OCI-LY7 (cell line): ENCODE results near the gene DRG2. TPM values are rescaled to one million over a fixed set of nuclear protein-coding genes. Genes with fewer than 3 reads are reported as not detected.

ENCODE experiments used
- BruUV-seq: library from RNA; stranded (reverse); fragments of 400-500 nt; replicated peaks from 2 replicates; lab custom pipeline; 2021; lab: Mats Ljungman, UMichigan
- CTCF ChIA-PET: fragments of 300-600 bp; sonication (Branson Sonifier 250); formaldehyde crosslinking; loops from one replicate; lab custom pipeline; 2022; ENCODE audit warnings: antibody characterized with exemption; ENCODE audit not compliant: unreplicated experiment; lab: Charles Lee
- POLR2A ChIA-PET: fragments of 300-600 bp; sonication (Branson Sonifier 250); formaldehyde crosslinking; loops from one replicate; lab custom pipeline; 2022; ENCODE audit warnings: antibody characterized with exemption; lab: Charles Lee
- DNase-seq: peaks from one replicate; pipeline ENCODE4 v3.0.0-alpha.2; 2015; ENCODE audit warnings: low spot score
- H2AFZ ChIP-seq: fragments of 200-600 bp; sonication (generic), shearing (Covaris generic); 2 replicates; pipeline ENCODE4 v1.6.1; 2014; ENCODE audit warnings: mild to moderate bottlenecking, antibody characterized with exemption, low read length, moderate library complexity
- H3K27ac ChIP-seq: fragments of 200-600 bp; sonication (generic); 2 replicates; pipeline ENCODE4 v1.5.1; 2014; ENCODE audit warnings: mixed run types, low read depth, mild to moderate bottlenecking, moderate library complexity, low read length, inconsistent platforms; ENCODE audit not compliant: poor library complexity, severe bottlenecking
- H3K36me3 ChIP-seq: fragments of 200-600 bp; sonication (generic); 2 replicates; pipeline ENCODE4 v1.6.1; 2014; ENCODE audit warnings: mild to moderate bottlenecking, antibody characterized with exemption, low read length, moderate library complexity, mixed read lengths; ENCODE audit not compliant: insufficient read depth
- H3K4me1 ChIP-seq: fragments of 200-600 bp; sonication (generic); 2 replicates; pipeline ENCODE4 v1.5.1; 2014; ENCODE audit warnings: mild to moderate bottlenecking, low read length; ENCODE audit not compliant: insufficient read depth, poor library complexity, severe bottlenecking
- H3K4me2 ChIP-seq: fragments of 200-600 bp; sonication (generic); 2 replicates; pipeline ENCODE4 v1.6.1; 2014; ENCODE audit warnings: mild to moderate bottlenecking, low read length
- H3K4me3 ChIP-seq: fragments of 200-600 bp; sonication (generic); 2 replicates; pipeline ENCODE4 v1.5.1; 2014; ENCODE audit warnings: mild to moderate bottlenecking, low read depth, low read length; ENCODE audit not compliant: poor library complexity, severe bottlenecking
- H3K79me2 ChIP-seq: fragments of 200-600 bp; sonication (generic); 2 replicates; pipeline ENCODE4 v1.6.1; 2016; ENCODE audit warnings: low read depth, mild to moderate bottlenecking, low read length, moderate library complexity, mixed read lengths; ENCODE audit not compliant: insufficient read depth
- H3K9me2 ChIP-seq: fragments of 200-600 bp; sonication (generic); 2 replicates; pipeline ENCODE4 v1.6.1; 2016; ENCODE audit warnings: mild to moderate bottlenecking, low read length, mixed read lengths; ENCODE audit not compliant: insufficient read depth
- H3K9me3 ChIP-seq: fragments of 200-600 bp; sonication (generic); 2 replicates; pipeline ENCODE4 v1.6.1; 2014; ENCODE audit warnings: mild to moderate bottlenecking, mixed run types, low read length, mixed read lengths
- H4K20me1 ChIP-seq: fragments of 200-600 bp; sonication (generic); 2 replicates; pipeline ENCODE4 v1.6.1; 2014; ENCODE audit warnings: mild to moderate bottlenecking, antibody characterized with exemption, low read length, moderate library complexity, mixed read lengths; ENCODE audit not compliant: insufficient read depth
- CTCF ChIP-seq: fragments of 200-600 bp; sonication (generic); conservative IDR thresholded peaks from 2 replicates; pipeline ENCODE4 v1.5.1; 2014; ENCODE audit warnings: mild to moderate bottlenecking, antibody characterized with exemption, low read length, moderate library complexity, mixed read lengths
- EZH2phosphoT487 ChIP-seq: fragments of 200-600 bp; sonication (generic); IDR thresholded peaks from 2 replicates; pipeline ENCODE4 v1.6.1; 2018; ENCODE audit warnings: low read depth, borderline replicate concordance, mild to moderate bottlenecking, mixed run types, antibody characterized with exemption, low read length, moderate library complexity, mixed read lengths
- intact Hi-C: fragments of 100-400 bp; cut with micrococcal nuclease; formaldehyde crosslinking; loops from one replicate; pipeline ENCODE4 v1.10.0; 2022; ENCODE audit not compliant: unreplicated experiment
- total RNA-seq, 2 experiments: library from RNA; depleted of rRNA in 1 of 2; stranded (reverse); fragments of >200 nt in 1 of 2; shearing (Covaris generic) in 1 of 2; gene quantifications; 2 replicates each; pipeline ENCODE4 v1.2.3, GENCODE V29; 2014 to 2022

Gene DRG2
- total RNA-seq, 2 experiments from 2014 or later: 60.4 to 62.6 TPM

- Histone ChIP-seq H3K9me2 (no peaks in the 10 kb centered on the region), H3K36me3 (no peaks in the 10 kb centered on the region), H3K79me2 (no peaks in the 10 kb centered on the region), H2AFZ (no peak overlapping the region), H4K20me1 (no peaks in the 10 kb centered on the region), H3K4me1 (no peaks in the 10 kb centered on the region), H3K4me2 (no peak overlapping the region), H3K9me3 (no peaks in the 10 kb centered on the region), H3K27ac (no peak overlapping the region), H3K4me3 (no peak overlapping the region)
- peak; percentile 26 for DNase-seq
- peak; percentile 64 for TF ChIP-seq CTCF
- TF ChIP-seq EZH2phosphoT487: no peak
- ChIA-PET POLR2A (no interaction called here), CTCF (no interaction called here)
- BruUV-seq: no TSS peak
- intact Hi-C loops: no loop called here
Measured at GRCh38 chr17:18143044-18143936, 55.5 kb downstream of the DRG2 start.

- Histone ChIP-seq H2AFZ (no peak overlapping the region), H3K4me2 (no peak overlapping the region), H3K4me3 (no peak overlapping the region), H3K36me3 (no peaks in the 10 kb centered on the region), H3K79me2 (no peaks in the 10 kb centered on the region), H3K27ac (no peak overlapping the region), H3K9me3 (no peaks in the 10 kb centered on the region), H3K9me2 (no peaks in the 10 kb centered on the region), H3K4me1 (no peaks in the 10 kb centered on the region), H4K20me1 (no peaks in the 10 kb centered on the region)
- no peak for TF ChIP-seq CTCF
- TF ChIP-seq EZH2phosphoT487: no peak
- DNase-seq: no peak
- CTCF ChIA-PET: no interaction called here
- intact Hi-C loops: no loop called here
- no TSS peak for BruUV-seq
- POLR2A ChIA-PET: no interaction called here
Measured at GRCh38 chr17:18144261-18144660, 56.5 kb downstream of the DRG2 start.

- no peaks in the 10 kb centered on the region for H3K9me2 ChIP-seq
- DNase-seq: no peak
- intact Hi-C loops: no loop called here
- H3K4me1 ChIP-seq: no peaks in the 10 kb centered on the region
- CTCF ChIA-PET: no interaction called here
- H3K4me2 ChIP-seq: no peak overlapping the region
- no peaks in the 10 kb centered on the region for H3K79me2 ChIP-seq
- H4K20me1 ChIP-seq: no peaks in the 10 kb centered on the region
- BruUV-seq: no TSS peak
- no peaks in the 10 kb centered on the region for H3K9me3 ChIP-seq
- TF ChIP-seq EZH2phosphoT487: no peak
- no peak overlapping the region for H2AFZ ChIP-seq
- H3K36me3 ChIP-seq: no peaks in the 10 kb centered on the region
- H3K4me3 ChIP-seq: no peak overlapping the region
- no peak overlapping the region for H3K27ac ChIP-seq
- POLR2A ChIA-PET: no interaction called here
Measured at GRCh38 chr17:18144855-18145254, 57.1 kb downstream of the DRG2 start.
